H1 (cell line): ENCODE results near the gene DYNLL1. TPM values are rescaled to one million over a fixed set of nuclear protein-coding genes. Genes with fewer than 3 reads are reported as not detected.

Experiments used
- CTCF ChIA-PET: fragments of 300-600 bp; sonication (Branson Sonifier 250); formaldehyde crosslinking; loops from one replicate; lab custom pipeline; 2021; ENCODE audit not compliant: partially characterized antibody; lab: Charles Lee
- POLR2A ChIA-PET: fragments of 300-600 bp; sonication (Branson Sonifier 250); formaldehyde crosslinking; loops from one replicate; lab custom pipeline; 2021; ENCODE audit warnings: inconsistent platforms; ENCODE audit not compliant: partially characterized antibody; lab: Charles Lee
- DNase-seq, 2 experiments: peaks; one replicate each; pipeline versions ENCODE4 v3.0.0 to v3.0.0-alpha.2; 2010 to 2022; ENCODE audit warnings: low spot score in 2 of 2, low read depth in 1 of 2, mixed read lengths in 1 of 2
- FAIRE-seq: peaks from 2 replicates; lab custom pipeline; 2011; peaks lifted over from hg19 to GRCh38; lab: Jason Lieb, UNC
- H2AFZ ChIP-seq: 2 replicates; pipeline ENCODE4 v1.8.1; 2012; ENCODE audit warnings: low read length, inconsistent platforms
- H2AK5ac ChIP-seq: 2 replicates; pipeline ENCODE4 v1.6.1; 2013; ENCODE audit warnings: low read depth, low read length
- H2BK120ac ChIP-seq: replicated peaks from 2 replicates; pipeline ENCODE3; 2013; ENCODE audit warnings: low read depth, low read length, inconsistent platforms
- H2BK12ac ChIP-seq: 2 replicates; pipeline ENCODE4 v1.6.1; 2013; ENCODE audit warnings: low read depth, low read length
- H2BK15ac ChIP-seq: 2 replicates; pipeline ENCODE4 v1.6.1; 2013; ENCODE audit warnings: low read length
- H2BK20ac ChIP-seq: 2 replicates; pipeline ENCODE4 v1.6.1; 2013; ENCODE audit warnings: low read length
- H2BK5ac ChIP-seq: 2 replicates; pipeline ENCODE4 v1.6.1; 2013; ENCODE audit warnings: low read depth, low read length
- H3K14ac ChIP-seq: 2 replicates; pipeline ENCODE4 v1.6.1; 2013; ENCODE audit warnings: inconsistent platforms; ENCODE audit not compliant: insufficient read length
- H3K18ac ChIP-seq: 2 replicates; pipeline ENCODE4 v1.6.1; 2013; ENCODE audit warnings: low read length; ENCODE audit errors: extremely low read depth
- H3K23ac ChIP-seq: 2 replicates; pipeline ENCODE4 v1.6.1; 2013; ENCODE audit warnings: inconsistent platforms; ENCODE audit not compliant: insufficient read length
- H3K23me2 ChIP-seq: 2 replicates; pipeline ENCODE4 v1.6.1; 2013; ENCODE audit warnings: low read depth, low read length
- H3K27ac ChIP-seq: 2 replicates; pipeline ENCODE4 v1.6.1; 2011; ENCODE audit warnings: low read depth, low read length, inconsistent platforms
- H3K27me3 ChIP-seq, 4 experiments: replicated peaks in 1 of 4; 1 replicate in 1 of 4; 2 replicates in 3 of 4; pipeline versions ENCODE4 v1.6.1 to v1.8.1; 2011 to 2013; ENCODE audit warnings: low read length in 3 of 4, mild to moderate bottlenecking in 3 of 4, inconsistent platforms in 2 of 4, mixed read lengths in 2 of 4, moderate library complexity in 1 of 4; ENCODE audit not compliant: control insufficient read depth in 3 of 4, insufficient read depth in 3 of 4; ENCODE audit errors: extremely low read depth in 1 of 4
- H3K36me3 ChIP-seq, 4 experiments: 2 replicates each; pipeline versions ENCODE4 v1.6.1 to v1.8.1; 2011 to 2013; ENCODE audit warnings: mild to moderate bottlenecking in 4 of 4, low read length in 3 of 4, moderate library complexity in 2 of 4, control low read depth in 1 of 4, inconsistent platforms in 1 of 4; ENCODE audit not compliant: insufficient read depth in 4 of 4, control insufficient read depth in 2 of 4
- H3K4ac ChIP-seq: replicated peaks from 2 replicates; pipeline ENCODE3; 2013; ENCODE audit warnings: low read length, low read depth, mixed read lengths, inconsistent platforms; ENCODE audit not compliant: insufficient read length
- H3K4me1 ChIP-seq, 4 experiments: replicated peaks in 1 of 4; 1 replicate in 1 of 4; 2 replicates in 3 of 4; pipeline versions ENCODE4 v1.6.1 to v1.8.1; 2011 to 2013; ENCODE audit warnings: low read length in 3 of 4, inconsistent platforms in 2 of 4, mixed read lengths in 1 of 4; ENCODE audit not compliant: insufficient read depth in 4 of 4, control insufficient read depth in 3 of 4
- H3K4me2 ChIP-seq, 2 experiments: 2 replicates each; pipeline versions ENCODE4 v1.6.1 to v1.8.1; 2011 to 2013; ENCODE audit warnings: low read depth in 2 of 2, low read length in 2 of 2, control low read depth in 1 of 2, inconsistent platforms in 1 of 2, mild to moderate bottlenecking in 1 of 2; ENCODE audit not compliant: insufficient read depth in 1 of 2
- H3K4me3 ChIP-seq, 4 experiments: fragments of 200-600, 300-600 bp in 1 of 4; sonication (generic), shearing (Covaris generic), sonication (Bioruptor Twin) in 1 of 4; 2 replicates each; pipeline versions ENCODE4 v1.5.1 to v1.8.1; 2011 to 2016; ENCODE audit warnings: low read length in 4 of 4, low read depth in 3 of 4, control low read depth in 2 of 4, inconsistent platforms in 2 of 4, mild to moderate bottlenecking in 2 of 4, mixed read lengths in 1 of 4, moderate library complexity in 1 of 4; ENCODE audit not compliant: insufficient read depth in 2 of 4; ENCODE audit errors: extremely low read depth in 1 of 4
- H3K56ac ChIP-seq: replicated peaks from 2 replicates; pipeline ENCODE3; 2013; ENCODE audit warnings: low read depth, mild to moderate bottlenecking, mixed read lengths, low read length, inconsistent platforms; ENCODE audit not compliant: insufficient read length
- H3K79me1 ChIP-seq: 2 replicates; pipeline ENCODE4 v1.6.1; 2013; ENCODE audit warnings: low read depth, low read length, control low read depth
- H3K79me2 ChIP-seq, 2 experiments: 2 replicates each; pipeline versions ENCODE4 v1.6.1 to v1.8.1; 2012 to 2013; ENCODE audit warnings: low read length in 2 of 2, mild to moderate bottlenecking in 2 of 2, inconsistent platforms in 1 of 2; ENCODE audit not compliant: insufficient read depth in 2 of 2, control insufficient read depth in 1 of 2
- H3K9ac ChIP-seq, 4 experiments: replicated peaks in 1 of 4; 1 replicate in 1 of 4; 2 replicates in 3 of 4; pipeline versions ENCODE4 v1.6.1 to v1.8.1; 2011 to 2013; ENCODE audit warnings: low read depth in 3 of 4, low read length in 3 of 4, control low read depth in 2 of 4, mild to moderate bottlenecking in 2 of 4, moderate library complexity in 2 of 4, inconsistent platforms in 1 of 4; ENCODE audit errors: extremely low read depth in 1 of 4
- H3K9me3 ChIP-seq, 2 experiments: 2 replicates each; pipeline versions ENCODE4 v1.6.1 to v1.8.1; 2012 to 2013; ENCODE audit warnings: mild to moderate bottlenecking in 2 of 2, moderate library complexity in 2 of 2, control low read depth in 1 of 2, inconsistent platforms in 1 of 2, low read depth in 1 of 2, low read length in 1 of 2, mixed read lengths in 1 of 2; ENCODE audit not compliant: insufficient read depth in 2 of 2
- H4K20me1 ChIP-seq, 2 experiments: replicated peaks in 1 of 2; 2 replicates each; pipeline versions ENCODE3 to v1.8.1; 2011 to 2013; ENCODE audit warnings: inconsistent platforms in 2 of 2, low read length in 2 of 2, mild to moderate bottlenecking in 1 of 2; ENCODE audit not compliant: insufficient read depth in 2 of 2, control insufficient read depth in 1 of 2
- H4K5ac ChIP-seq: 2 replicates; pipeline ENCODE4 v1.6.1; 2013; ENCODE audit warnings: low read length, low read depth, mixed read lengths, inconsistent platforms; ENCODE audit not compliant: insufficient read length
- H4K8ac ChIP-seq: 2 replicates; pipeline ENCODE4 v1.8.0; 2013; ENCODE audit warnings: mild to moderate bottlenecking, moderate library complexity, low read length, inconsistent platforms; ENCODE audit not compliant: insufficient read depth; ENCODE audit errors: extremely low read depth
- H4K91ac ChIP-seq: replicated peaks from 2 replicates; pipeline ENCODE3; 2013; ENCODE audit warnings: low read length, mixed read lengths, inconsistent platforms; ENCODE audit not compliant: insufficient read length
- EP300 ChIP-seq, 2 experiments: IDR thresholded peaks; 1 replicate in 1 of 2; 2 replicates in 1 of 2; pipeline ENCODE4 v1.6.1; 2011 to 2012; ENCODE audit warnings: low read depth in 2 of 2, low read length in 2 of 2, mild to moderate bottlenecking in 2 of 2, borderline replicate concordance in 1 of 2, inconsistent platforms in 1 of 2, moderate library complexity in 1 of 2
- FOSL1 ChIP-seq: IDR thresholded peaks from 2 replicates; pipeline ENCODE4 v1.6.1; 2011; ENCODE audit warnings: mild to moderate bottlenecking, low read depth, low read length, moderate library complexity; ENCODE audit not compliant: insufficient read depth
- JUN ChIP-seq: IDR thresholded peaks from 2 replicates; pipeline ENCODE4 v1.6.1; 2011; ENCODE audit warnings: low read depth, mild to moderate bottlenecking, improper control_type of control experiment, low read length
- NRF1 ChIP-seq: IDR thresholded peaks from 2 replicates; pipeline ENCODE4 v1.6.1; 2011; ENCODE audit warnings: mild to moderate bottlenecking, low read depth, low read length, improper control_type of control experiment
- POLR2A ChIP-seq, 2 experiments: IDR thresholded peaks; 1 replicate in 1 of 2; 2 replicates in 1 of 2; pipeline ENCODE4 v1.6.1; 2011; ENCODE audit warnings: low read depth in 2 of 2, low read length in 2 of 2, mild to moderate bottlenecking in 2 of 2; ENCODE audit errors: control extremely low read depth in 1 of 2
- RFX5 ChIP-seq: IDR thresholded peaks from 2 replicates; pipeline ENCODE4 v1.6.1; 2011; ENCODE audit warnings: low read depth, low read length, improper control_type of control experiment, borderline replicate concordance
- SIX5 ChIP-seq: IDR thresholded peaks from 2 replicates; pipeline ENCODE4 v1.6.1; 2011; ENCODE audit warnings: mild to moderate bottlenecking, low read depth, low read length
- SRF ChIP-seq: IDR thresholded peaks from 2 replicates; pipeline ENCODE4 v1.6.1; 2011; ENCODE audit warnings: mild to moderate bottlenecking, low read depth, low read length, moderate library complexity
- ZNF274 ChIP-seq: IDR thresholded peaks from 2 replicates; pipeline ENCODE4 v1.7.0; 2012; ENCODE audit warnings: low read length, borderline replicate concordance; ENCODE audit errors: extremely low read depth
- WGBS, 2 experiments: shearing (Covaris generic) in 1 of 2; methylation state at CpG; one replicate each; pipeline versions ENCODE4 v1.1.6 to v1.1.7; 2013 to 2015; ENCODE audit warnings: low lambda C conversion rate in 2 of 2, mixed read lengths in 2 of 2, inconsistent platforms in 1 of 2, low coverage in 1 of 2, missing lambda C conversion rate in 1 of 2; ENCODE audit not compliant: insufficient replicate concordance in 2 of 2, insufficient coverage in 1 of 2, insufficient read length in 1 of 2; ENCODE audit errors: extremely low coverage in 1 of 2, missing lambda C conversion rate in 1 of 2; 5-methylcytosine and 5-hydroxymethylcytosine counted together
- polyA plus RNA-seq, 7 experiments: library from polyadenylated mRNA; depleted of rRNA in 3 of 7; stranded (reverse) in 5 of 7; unstranded in 2 of 7; fragments of >200 nt in 5 of 7; fragments of 200-250 nt in 2 of 7; gene quantifications; 1 replicate in 5 of 7; 2 replicates in 1 of 7; 4 replicates in 1 of 7; pipeline versions ENCODE4 v1.2.1 to v1.2.3, GENCODE V29; 2011 to 2013; ENCODE audit warnings: missing spikeins in 2 of 7, mixed read lengths in 2 of 7
- total RNA-seq: library from RNA; stranded (reverse); fragmentation: NEBNext Ultra II Directional; extraction: Animal tissue kit (Norgen Biotek cat#: 25700); gene quantifications from 2 replicates; pipeline ENCODE4 v1.2.1, GENCODE V29; 2021
- TF ChIP-seq, protein P1 (sequence below): IDR thresholded peaks from 2 replicates; pipeline ENCODE4 v1.6.1; 2012; ENCODE audit warnings: low read length, inconsistent platforms

The DYNLL1 gene
- total and polyA plus RNA-seq, 2 of the 8 experiments (the other 6 are each of a cell fraction or from before 2014, with no cell fraction given) = 423 to 488 TPM

GRCh38 chr12:120480211-120480610 is 15.7 kb upstream of the DYNLL1 start:
- Histone ChIP-seq H3K9ac (no peak overlapping the region), H3K23ac (no peak overlapping the region), H2BK120ac (no peak overlapping the region), H3K27ac (no peak overlapping the region), H3K79me2 (no peaks in the 10 kb centered on the region), H3K9me3 (no peaks in the 10 kb centered on the region), H2BK15ac (no peak overlapping the region), H2BK5ac (no peak overlapping the region), H3K79me1 (peaks cover 2% of the 10 kb centered on the region; the same call in 1 of the 2 replicates), H3K23me2 (no peaks in the 10 kb centered on the region), H3K4me3 (no peak overlapping the region), H2AFZ (no peak overlapping the region), H4K8ac (no peak overlapping the region), H3K36me3 (no peaks in the 10 kb centered on the region), H3K27me3 (no peaks in the 10 kb centered on the region), H3K18ac (no peak overlapping the region), H3K4me1 (peaks cover 0 to 5% (median 0%) of the 10 kb centered on the region in 4 experiments; a peak in 1 of 7 replicates), H4K5ac (no peak overlapping the region), H4K20me1 (peaks cover 0 to 1% of the 10 kb centered on the region in 2 experiments), H3K14ac (no peak overlapping the region), H3K4ac (no peak overlapping the region), H2BK12ac (peak overlapping the region; percentile 86; the same call in 1 of the 2 replicates), H2BK20ac (no peak overlapping the region), H3K56ac (no peak overlapping the region), H2AK5ac (no peak overlapping the region), H3K4me2 (no peak overlapping the region), H4K91ac (no peak overlapping the region)
- no peak for DNase-seq
- WGBS, 2 experiments = 91% methylated on average over 1 of the region's 1 CpG; no CpG with 5 or more reads in 1 of the 2 experiments
- ChIA-PET CTCF (interaction anchor here (0.6 to 1.9 kb wide), 5 partner anchors 10 to 48 kb away, joined by 3 to 5 read pairs (median 4); partner anchors contain the start of gene DYNLL1), POLR2A (interaction anchor here (0.6 to 4.2 kb wide), 11 partner anchors 10 to 279 kb away, joined by 3 to 25 read pairs (median 4); partner anchors contain the start of genes DYNLL1, RPLP0 and SRSF9)
- no peak for FAIRE-seq
- TF ChIP-seq EP300 (IDR thresholded peaks at IDR 0.05; ENCODE audit: borderline replicate concordance in 1 of 2, low read depth in 2 of 2, low read length in 2 of 2) (no peak), RFX5 (no peak), JUN (no peak), ZNF274 (no peak), POLR2A (IDR thresholded peaks at IDR 0.05; ENCODE audit: control extremely low read depth in 1 of 2, low read depth in 2 of 2, low read length in 2 of 2) (no peak), FOSL1 (no peak), NRF1 (no peak), SIX5 (no peak), SRF (no peak)
- TF ChIP-seq, protein P1, sequence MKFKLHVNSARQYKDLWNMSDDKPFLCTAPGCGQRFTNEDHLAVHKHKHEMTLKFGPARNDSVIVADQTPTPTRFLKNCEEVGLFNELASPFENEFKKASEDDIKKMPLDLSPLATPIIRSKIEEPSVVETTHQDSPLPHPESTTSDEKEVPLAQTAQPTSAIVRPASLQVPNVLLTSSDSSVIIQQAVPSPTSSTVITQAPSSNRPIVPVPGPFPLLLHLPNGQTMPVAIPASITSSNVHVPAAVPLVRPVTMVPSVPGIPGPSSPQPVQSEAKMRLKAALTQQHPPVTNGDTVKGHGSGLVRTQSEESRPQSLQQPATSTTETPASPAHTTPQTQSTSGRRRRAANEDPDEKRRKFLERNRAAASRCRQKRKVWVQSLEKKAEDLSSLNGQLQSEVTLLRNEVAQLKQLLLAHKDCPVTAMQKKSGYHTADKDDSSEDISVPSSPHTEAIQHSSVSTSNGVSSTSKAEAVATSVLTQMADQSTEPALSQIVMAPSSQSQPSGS = no peak
